ENCODE data around the gene KRTAP17-1.

GRCh38 chr17:41307647-41308046, 7.9 kb downstream of the KRTAP17-1 start:
- TF ChIP-seq POLR2A (IDR thresholded peaks at IDR 0.05) (no peak), CTCF (IDR thresholded peaks at IDR 0.05) (no peak)

Measured in thyroid gland (tissue), 4 donors.